ENCODE measurements around the gene CPN2. TPM values are rescaled to one million over a fixed set of nuclear protein-coding genes. Genes with fewer than 3 reads are reported as not detected.

Gene CPN2
- total and polyA plus RNA-seq, 10 of the 15 experiments (the other 5 are each of a cell fraction or from before 2014, with no cell fraction given): not detected

DNA sequence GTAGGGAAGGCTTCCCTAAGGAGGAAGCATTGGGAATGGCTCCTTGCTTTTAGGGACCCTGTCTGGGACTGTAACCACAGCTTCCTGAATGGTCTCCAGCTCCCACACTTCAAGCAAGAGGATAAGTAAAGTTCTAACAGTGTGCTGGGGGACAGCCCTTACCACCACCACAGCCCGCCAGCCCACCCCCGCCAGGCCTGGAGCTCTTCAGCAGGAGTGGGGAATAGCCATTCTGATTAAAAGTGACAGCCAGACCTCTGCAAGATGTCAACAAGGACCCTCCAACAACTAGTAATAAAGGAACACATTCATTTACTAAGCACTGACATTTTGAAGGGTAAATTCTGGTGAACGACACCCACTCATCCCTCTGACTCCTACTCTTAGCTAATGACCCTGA lies 49.4 kb downstream of the CPN2 start (continued):
- TF ChIP-seq, protein P1, sequence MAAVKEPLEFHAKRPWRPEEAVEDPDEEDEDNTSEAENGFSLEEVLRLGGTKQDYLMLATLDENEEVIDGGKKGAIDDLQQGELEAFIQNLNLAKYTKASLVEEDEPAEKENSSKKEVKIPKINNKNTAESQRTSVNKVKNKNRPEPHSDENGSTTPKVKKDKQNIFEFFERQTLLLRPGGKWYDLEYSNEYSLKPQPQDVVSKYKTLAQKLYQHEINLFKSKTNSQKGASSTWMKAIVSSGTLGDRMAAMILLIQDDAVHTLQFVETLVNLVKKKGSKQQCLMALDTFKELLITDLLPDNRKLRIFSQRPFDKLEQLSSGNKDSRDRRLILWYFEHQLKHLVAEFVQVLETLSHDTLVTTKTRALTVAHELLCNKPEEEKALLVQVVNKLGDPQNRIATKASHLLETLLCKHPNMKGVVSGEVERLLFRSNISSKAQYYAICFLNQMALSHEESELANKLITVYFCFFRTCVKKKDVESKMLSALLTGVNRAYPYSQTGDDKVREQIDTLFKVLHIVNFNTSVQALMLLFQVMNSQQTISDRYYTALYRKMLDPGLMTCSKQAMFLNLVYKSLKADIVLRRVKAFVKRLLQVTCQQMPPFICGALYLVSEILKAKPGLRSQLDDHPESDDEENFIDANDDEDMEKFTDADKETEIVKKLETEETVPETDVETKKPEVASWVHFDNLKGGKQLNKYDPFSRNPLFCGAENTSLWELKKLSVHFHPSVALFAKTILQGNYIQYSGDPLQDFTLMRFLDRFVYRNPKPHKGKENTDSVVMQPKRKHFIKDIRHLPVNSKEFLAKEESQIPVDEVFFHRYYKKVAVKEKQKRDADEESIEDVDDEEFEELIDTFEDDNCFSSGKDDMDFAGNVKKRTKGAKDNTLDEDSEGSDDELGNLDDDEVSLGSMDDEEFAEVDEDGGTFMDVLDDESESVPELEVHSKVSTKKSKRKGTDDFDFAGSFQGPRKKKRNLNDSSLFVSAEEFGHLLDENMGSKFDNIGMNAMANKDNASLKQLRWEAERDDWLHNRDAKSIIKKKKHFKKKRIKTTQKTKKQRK (IDR thresholded peaks at IDR 0.05; ENCODE audit: low read depth, low read length): no peak
- no peak for TF ChIP-seq SUPT20H (IDR thresholded peaks at IDR 0.05; ENCODE audit: borderline replicate concordance, control insufficient read depth, low read depth, low read length)

DNA sequence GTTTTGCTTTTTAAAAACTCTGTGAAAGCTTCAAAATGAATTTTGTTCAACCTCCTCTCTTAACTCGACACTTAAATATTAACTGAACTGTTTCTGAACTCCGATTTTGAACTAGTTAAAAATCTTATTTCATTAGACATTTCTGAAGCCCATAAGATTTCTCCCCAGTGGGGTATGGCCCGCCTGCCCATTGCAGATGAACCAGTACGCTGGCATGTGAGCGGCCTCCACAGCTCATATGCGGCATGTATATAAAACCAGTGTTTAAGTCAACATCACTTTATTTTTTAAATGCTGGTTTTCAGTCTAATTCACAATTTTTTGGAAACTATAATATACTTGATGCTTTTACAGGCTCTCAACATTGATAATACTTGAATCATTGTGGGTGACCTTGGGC lies 50.2 kb downstream of the CPN2 start:
- no TSS peak for BruUV-seq (replicated peaks)
- Histone ChIP-seq H4K20me1 (ENCODE audit: control insufficient read depth, insufficient read depth) (no peaks in the 10 kb centered on the region), H3K9me3 (replicated peaks; ENCODE audit: control insufficient read depth, insufficient read depth, low read length) (no peaks in the 10 kb centered on the region; the same call in 2 of the 3 replicates), H3K27ac (ENCODE audit: control insufficient read depth, insufficient read depth) (no peak overlapping the region), H3K36me3 (ENCODE audit: control insufficient read depth in 2 of 2, insufficient read depth in 2 of 2, low read length in 1 of 2) (no peaks in the 10 kb centered on the region), H3K4me1 (ENCODE audit: control insufficient read depth, insufficient read depth, low read length) (peaks cover 9% of the 10 kb centered on the region), H3K9ac (ENCODE audit: control insufficient read depth, insufficient read depth, low read length) (no peak overlapping the region), H3K79me2 (ENCODE audit: control insufficient read depth, insufficient read depth, low read length) (no peaks in the 10 kb centered on the region), H2AFZ (ENCODE audit: control insufficient read depth, low read depth, low read length) (no peak overlapping the region), H3K27me3 (replicated peaks in 1 of 2; ENCODE audit: control insufficient read depth in 2 of 2, insufficient read depth in 2 of 2, low read length in 1 of 2) (no peaks in the 10 kb centered on the region), H3K4me3 (no peak overlapping the region), H3K4me2 (ENCODE audit: control insufficient read depth, insufficient read depth) (no peak overlapping the region)
- POLR2A ChIA-PET: no interaction called here
- DNase-seq (ENCODE audit: low read depth, low spot score) (no peak), ATAC-seq (no peak), FAIRE-seq (no peak)
- in situ Hi-C loops (cut with MboI): no loop called here
- SMC1A ChIA-PET (ENCODE audit: uncharacterized antibody, unreplicated experiment): interaction anchor here (1.0 kb wide), 1 partner anchor 14 kb away, joined by 3 read pairs; no protein-coding TSS in a partner anchor
- 76% methylated on average over 6 of the region's 6 CpGs for WGBS (ENCODE audit: insufficient coverage, insufficient replicate concordance, low lambda C conversion rate, missing lambda C conversion rate)
- RAD21 ChIA-PET (ENCODE audit: unreplicated experiment): no interaction called here
- intact Hi-C loops (cut with micrococcal nuclease; ENCODE audit: unreplicated experiment): no loop called here
- CTCF ChIA-PET: no interaction called here
- TF ChIP-seq, protein P2, sequence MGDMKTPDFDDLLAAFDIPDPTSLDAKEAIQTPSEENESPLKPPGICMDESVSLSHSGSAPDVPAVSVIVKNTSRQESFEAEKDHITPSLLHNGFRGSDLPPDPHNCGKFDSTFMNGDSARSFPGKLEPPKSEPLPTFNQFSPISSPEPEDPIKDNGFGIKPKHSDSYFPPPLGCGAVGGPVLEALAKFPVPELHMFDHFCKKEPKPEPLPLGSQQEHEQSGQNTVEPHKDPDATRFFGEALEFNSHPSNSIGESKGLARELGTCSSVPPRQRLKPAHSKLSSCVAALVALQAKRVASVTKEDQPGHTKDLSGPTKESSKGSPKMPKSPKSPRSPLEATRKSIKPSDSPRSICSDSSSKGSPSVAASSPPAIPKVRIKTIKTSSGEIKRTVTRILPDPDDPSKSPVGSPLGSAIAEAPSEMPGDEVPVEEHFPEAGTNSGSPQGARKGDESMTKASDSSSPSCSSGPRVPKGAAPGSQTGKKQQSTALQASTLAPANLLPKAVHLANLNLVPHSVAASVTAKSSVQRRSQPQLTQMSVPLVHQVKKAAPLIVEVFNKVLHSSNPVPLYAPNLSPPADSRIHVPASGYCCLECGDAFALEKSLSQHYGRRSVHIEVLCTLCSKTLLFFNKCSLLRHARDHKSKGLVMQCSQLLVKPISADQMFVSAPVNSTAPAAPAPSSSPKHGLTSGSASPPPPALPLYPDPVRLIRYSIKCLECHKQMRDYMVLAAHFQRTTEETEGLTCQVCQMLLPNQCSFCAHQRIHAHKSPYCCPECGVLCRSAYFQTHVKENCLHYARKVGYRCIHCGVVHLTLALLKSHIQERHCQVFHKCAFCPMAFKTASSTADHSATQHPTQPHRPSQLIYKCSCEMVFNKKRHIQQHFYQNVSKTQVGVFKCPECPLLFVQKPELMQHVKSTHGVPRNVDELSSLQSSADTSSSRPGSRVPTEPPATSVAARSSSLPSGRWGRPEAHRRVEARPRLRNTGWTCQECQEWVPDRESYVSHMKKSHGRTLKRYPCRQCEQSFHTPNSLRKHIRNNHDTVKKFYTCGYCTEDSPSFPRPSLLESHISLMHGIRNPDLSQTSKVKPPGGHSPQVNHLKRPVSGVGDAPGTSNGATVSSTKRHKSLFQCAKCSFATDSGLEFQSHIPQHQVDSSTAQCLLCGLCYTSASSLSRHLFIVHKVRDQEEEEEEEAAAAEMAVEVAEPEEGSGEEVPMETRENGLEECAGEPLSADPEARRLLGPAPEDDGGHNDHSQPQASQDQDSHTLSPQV (IDR thresholded peaks at IDR 0.05): no peak
- no peak for TF ChIP-seq SPI1 (IDR thresholded peaks at IDR 0.05; ENCODE audit: borderline replicate concordance, insufficient read depth, low read depth, low read length)
- no peak for TF ChIP-seq FOXK2 (IDR thresholded peaks at IDR 0.05)
- no peak for TF ChIP-seq SREBF1 (IDR thresholded peaks at IDR 0.05; ENCODE audit: low read length)
- TF ChIP-seq, protein P3, sequence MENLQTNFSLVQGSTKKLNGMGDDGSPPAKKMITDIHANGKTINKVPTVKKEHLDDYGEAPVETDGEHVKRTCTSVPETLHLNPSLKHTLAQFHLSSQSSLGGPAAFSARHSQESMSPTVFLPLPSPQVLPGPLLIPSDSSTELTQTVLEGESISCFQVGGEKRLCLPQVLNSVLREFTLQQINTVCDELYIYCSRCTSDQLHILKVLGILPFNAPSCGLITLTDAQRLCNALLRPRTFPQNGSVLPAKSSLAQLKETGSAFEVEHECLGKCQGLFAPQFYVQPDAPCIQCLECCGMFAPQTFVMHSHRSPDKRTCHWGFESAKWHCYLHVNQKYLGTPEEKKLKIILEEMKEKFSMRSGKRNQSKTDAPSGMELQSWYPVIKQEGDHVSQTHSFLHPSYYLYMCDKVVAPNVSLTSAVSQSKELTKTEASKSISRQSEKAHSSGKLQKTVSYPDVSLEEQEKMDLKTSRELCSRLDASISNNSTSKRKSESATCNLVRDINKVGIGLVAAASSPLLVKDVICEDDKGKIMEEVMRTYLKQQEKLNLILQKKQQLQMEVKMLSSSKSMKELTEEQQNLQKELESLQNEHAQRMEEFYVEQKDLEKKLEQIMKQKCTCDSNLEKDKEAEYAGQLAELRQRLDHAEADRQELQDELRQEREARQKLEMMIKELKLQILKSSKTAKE (IDR thresholded peaks at IDR 0.05; ENCODE audit: low read depth, poor library complexity, severe bottlenecking): no peak
- no peak for TF ChIP-seq TCF3 (IDR thresholded peaks at IDR 0.05; ENCODE audit: borderline replicate concordance, insufficient read depth, low read depth, low read length)
- no peak for TF ChIP-seq ZSCAN29 (IDR thresholded peaks at IDR 0.05)
- no peak for TF ChIP-seq ATF7 (IDR thresholded peaks at IDR 0.05; ENCODE audit: low read depth)
